ENCODE data around the gene NAAA. TPM values are rescaled to one million over a fixed set of nuclear protein-coding genes. Genes with fewer than 3 reads are reported as not detected.

NAAA gene
- total RNA-seq, 1 donor from 2014 or later = 10.7 TPM

DNA sequence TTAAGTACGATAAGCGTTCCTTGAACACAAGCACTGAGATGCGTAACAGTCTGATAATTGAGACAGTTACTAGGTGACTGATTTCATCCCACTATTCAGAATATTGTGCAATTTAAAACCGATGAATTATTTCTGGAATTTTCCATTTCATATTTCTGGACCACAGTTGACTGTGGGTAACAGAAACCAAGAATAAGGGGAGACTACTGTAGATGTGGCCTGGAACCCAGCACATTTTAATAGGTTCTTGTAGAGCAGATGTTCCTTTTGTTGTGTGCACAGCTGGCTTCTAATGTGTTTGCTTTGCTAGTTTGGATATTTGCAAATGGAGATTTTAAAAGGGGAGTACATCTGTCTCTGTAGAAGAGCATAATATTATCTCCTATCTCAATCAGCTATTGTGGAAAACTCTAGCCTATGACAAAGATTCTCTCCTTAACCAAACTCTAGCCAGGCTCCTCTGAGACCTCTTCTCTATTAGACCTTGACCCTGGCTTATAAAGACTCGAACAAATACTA lies 16.4 kb downstream of the NAAA start:
- Mint-ChIP-seq H3K4me3 (no peak overlapping the region), H3K27me3 (no peaks in the 10 kb centered on the region), H3K27ac (no peak overlapping the region), H3K36me3 (peaks cover 13% of the 10 kb centered on the region), H3K4me1 (ENCODE audit: unreplicated experiment) (no peaks in the 10 kb centered on the region), H3K9me3 (no peaks in the 10 kb centered on the region)
- TF ChIP-seq, protein P1, sequence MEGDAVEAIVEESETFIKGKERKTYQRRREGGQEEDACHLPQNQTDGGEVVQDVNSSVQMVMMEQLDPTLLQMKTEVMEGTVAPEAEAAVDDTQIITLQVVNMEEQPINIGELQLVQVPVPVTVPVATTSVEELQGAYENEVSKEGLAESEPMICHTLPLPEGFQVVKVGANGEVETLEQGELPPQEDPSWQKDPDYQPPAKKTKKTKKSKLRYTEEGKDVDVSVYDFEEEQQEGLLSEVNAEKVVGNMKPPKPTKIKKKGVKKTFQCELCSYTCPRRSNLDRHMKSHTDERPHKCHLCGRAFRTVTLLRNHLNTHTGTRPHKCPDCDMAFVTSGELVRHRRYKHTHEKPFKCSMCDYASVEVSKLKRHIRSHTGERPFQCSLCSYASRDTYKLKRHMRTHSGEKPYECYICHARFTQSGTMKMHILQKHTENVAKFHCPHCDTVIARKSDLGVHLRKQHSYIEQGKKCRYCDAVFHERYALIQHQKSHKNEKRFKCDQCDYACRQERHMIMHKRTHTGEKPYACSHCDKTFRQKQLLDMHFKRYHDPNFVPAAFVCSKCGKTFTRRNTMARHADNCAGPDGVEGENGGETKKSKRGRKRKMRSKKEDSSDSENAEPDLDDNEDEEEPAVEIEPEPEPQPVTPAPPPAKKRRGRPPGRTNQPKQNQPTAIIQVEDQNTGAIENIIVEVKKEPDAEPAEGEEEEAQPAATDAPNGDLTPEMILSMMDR (conservative IDR thresholded peaks at IDR 0.05) = no peak
- DNase-seq (ENCODE audit: extremely low spot score, unreplicated experiment) = no peak

DNA sequence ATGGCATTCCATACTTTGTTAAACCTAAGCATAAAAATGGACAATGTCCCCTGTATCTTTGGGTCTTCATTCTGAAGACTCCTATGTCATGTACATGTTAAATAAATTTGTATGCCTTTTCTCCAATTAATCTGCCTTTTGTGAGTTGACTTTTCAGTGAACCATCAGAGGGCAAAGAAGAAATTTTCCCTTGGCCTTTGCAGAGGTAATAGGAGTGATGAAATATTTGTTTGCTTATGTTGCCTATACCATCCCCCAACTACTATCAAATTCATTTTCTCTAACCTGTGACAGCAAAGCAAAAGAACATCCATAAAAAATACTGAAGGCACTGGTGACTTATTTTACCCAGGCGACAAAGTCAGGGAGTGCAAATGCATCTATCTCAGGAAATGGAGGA lies 18.2 kb downstream of the NAAA start:
- H3K4me3 Mint-ChIP-seq = no peak overlapping the region
- no peaks in the 10 kb centered on the region for H3K9me3 Mint-ChIP-seq
- H3K4me1 Mint-ChIP-seq (ENCODE audit: unreplicated experiment) = no peaks in the 10 kb centered on the region

GRCh38 chr4:75921910-75922309 lies 18.9 kb downstream of the NAAA start:
- TF ChIP-seq, protein P1 (conservative IDR thresholded peaks at IDR 0.05) = no peak
- H3K4me3 Mint-ChIP-seq = no peak overlapping the region
- no peak for DNase-seq (ENCODE audit: extremely low spot score, unreplicated experiment)
- H3K27me3 Mint-ChIP-seq = no peaks in the 10 kb centered on the region
- H3K4me1 Mint-ChIP-seq (ENCODE audit: unreplicated experiment) = no peaks in the 10 kb centered on the region
- no peak overlapping the region for H3K27ac Mint-ChIP-seq
- H3K36me3 Mint-ChIP-seq = peaks cover 9% of the 10 kb centered on the region
- H3K9me3 Mint-ChIP-seq = no peaks in the 10 kb centered on the region

More for the DNA sequence above, 18.2 kb downstream of the NAAA start:
- DNase-seq (ENCODE audit: extremely low spot score, unreplicated experiment) = no peak
- TF ChIP-seq, protein P1 (conservative IDR thresholded peaks at IDR 0.05) = no peak
- Mint-ChIP-seq H3K27me3 (no peaks in the 10 kb centered on the region), H3K27ac (no peak overlapping the region), H3K36me3 (peaks cover 9% of the 10 kb centered on the region)

- TF ChIP-seq, protein P1 (conservative IDR thresholded peaks at IDR 0.05) = no peak
- Mint-ChIP-seq H3K4me3 (no peak overlapping the region), H3K9me3 (no peaks in the 10 kb centered on the region), H3K27me3 (no peaks in the 10 kb centered on the region), H3K4me1 (ENCODE audit: unreplicated experiment) (peaks cover 9% of the 10 kb centered on the region), H3K27ac (no peak overlapping the region), H3K36me3 (peaks cover 13% of the 10 kb centered on the region)
- no peak for DNase-seq (ENCODE audit: extremely low spot score, unreplicated experiment)
Observed at GRCh38 chr4:75920327-75920726, 20.5 kb downstream of the NAAA start.

DNA sequence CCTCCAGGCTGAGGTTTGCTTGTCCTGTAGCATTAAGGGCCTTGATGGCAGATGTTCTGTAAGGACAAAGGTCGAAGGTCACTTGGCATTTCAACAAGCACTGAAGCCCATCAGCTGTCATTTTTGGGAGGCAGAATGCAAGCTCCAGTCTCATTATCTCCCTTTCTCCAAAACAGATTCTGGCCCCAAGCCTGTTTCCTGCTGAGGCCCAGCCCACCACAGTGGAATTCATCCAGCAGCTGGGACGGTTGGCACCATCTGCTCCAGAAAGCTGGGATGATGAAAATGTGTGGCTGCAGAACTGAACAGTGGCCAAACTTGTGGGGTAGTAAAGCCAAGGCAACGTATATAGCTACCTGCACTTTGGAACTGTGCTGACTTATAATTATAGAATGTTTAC lies 20.9 kb downstream of the NAAA start:
- TF ChIP-seq, protein P1 (conservative IDR thresholded peaks at IDR 0.05) = no peak
- Mint-ChIP-seq H3K4me3 (no peak overlapping the region), H3K4me1 (ENCODE audit: unreplicated experiment) (peaks cover 9% of the 10 kb centered on the region), H3K9me3 (no peaks in the 10 kb centered on the region), H3K27ac (no peak overlapping the region), H3K27me3 (no peaks in the 10 kb centered on the region), H3K36me3 (peaks cover 13% of the 10 kb centered on the region)
- no peak for DNase-seq (ENCODE audit: extremely low spot score, unreplicated experiment)

Data from type B pancreatic cell (in vitro differentiated cells).